ENCODE data around the gene CTNNA2.

DNA sequence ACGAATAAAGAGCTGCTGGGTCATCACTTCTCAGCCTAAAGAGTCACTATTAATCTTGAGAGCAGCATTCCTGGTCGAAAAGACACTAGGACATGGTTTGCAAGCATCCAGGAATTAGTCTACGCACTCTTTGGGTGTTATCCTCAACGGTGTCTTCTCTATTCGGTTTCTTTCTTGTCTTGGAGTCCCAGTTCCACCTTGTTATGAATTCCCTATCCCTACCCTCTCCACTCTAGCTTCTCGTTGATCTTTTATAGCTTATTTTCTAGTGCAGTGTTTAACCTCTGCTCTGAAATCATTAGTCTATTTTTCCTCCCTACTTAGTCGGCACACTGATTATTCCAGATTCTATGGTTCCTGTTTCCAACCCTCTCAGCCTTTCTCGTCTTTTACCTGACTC lies 949.8 kb downstream of the CTNNA2 start:
- TF ChIP-seq, protein P1, sequence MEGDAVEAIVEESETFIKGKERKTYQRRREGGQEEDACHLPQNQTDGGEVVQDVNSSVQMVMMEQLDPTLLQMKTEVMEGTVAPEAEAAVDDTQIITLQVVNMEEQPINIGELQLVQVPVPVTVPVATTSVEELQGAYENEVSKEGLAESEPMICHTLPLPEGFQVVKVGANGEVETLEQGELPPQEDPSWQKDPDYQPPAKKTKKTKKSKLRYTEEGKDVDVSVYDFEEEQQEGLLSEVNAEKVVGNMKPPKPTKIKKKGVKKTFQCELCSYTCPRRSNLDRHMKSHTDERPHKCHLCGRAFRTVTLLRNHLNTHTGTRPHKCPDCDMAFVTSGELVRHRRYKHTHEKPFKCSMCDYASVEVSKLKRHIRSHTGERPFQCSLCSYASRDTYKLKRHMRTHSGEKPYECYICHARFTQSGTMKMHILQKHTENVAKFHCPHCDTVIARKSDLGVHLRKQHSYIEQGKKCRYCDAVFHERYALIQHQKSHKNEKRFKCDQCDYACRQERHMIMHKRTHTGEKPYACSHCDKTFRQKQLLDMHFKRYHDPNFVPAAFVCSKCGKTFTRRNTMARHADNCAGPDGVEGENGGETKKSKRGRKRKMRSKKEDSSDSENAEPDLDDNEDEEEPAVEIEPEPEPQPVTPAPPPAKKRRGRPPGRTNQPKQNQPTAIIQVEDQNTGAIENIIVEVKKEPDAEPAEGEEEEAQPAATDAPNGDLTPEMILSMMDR (IDR thresholded peaks at IDR 0.05), result no peak
- TF ChIP-seq ZFX (IDR thresholded peaks at IDR 0.05; ENCODE audit: borderline replicate concordance), result no peak

Measured in 22Rv1 (cell line).